Suprapubic skin (tissue), 3 donors: Measurements from ENCODE around the gene C4orf33.

ENCODE experiments used
- EP300 ChIP-seq: sonication (generic); formaldehyde crosslinking; IDR thresholded peaks from one replicate; pipeline ENCODE4 v1.6.1; 2017; ENCODE audit warnings: antibody characterized with exemption
- TF ChIP-seq, protein P1 (sequence below), 2 donors: fragments of 200-600 bp in 1 of 2; fragments of 450-650 bp in 1 of 2; sonication (generic) in 1 of 2; IDR thresholded peaks; one replicate each; pipeline ENCODE4 v1.5.1; 2016 to 2019; ENCODE audit warnings: antibody characterized with exemption in 2 of 2, mild to moderate bottlenecking in 1 of 2, moderate library complexity in 1 of 2

DNA sequence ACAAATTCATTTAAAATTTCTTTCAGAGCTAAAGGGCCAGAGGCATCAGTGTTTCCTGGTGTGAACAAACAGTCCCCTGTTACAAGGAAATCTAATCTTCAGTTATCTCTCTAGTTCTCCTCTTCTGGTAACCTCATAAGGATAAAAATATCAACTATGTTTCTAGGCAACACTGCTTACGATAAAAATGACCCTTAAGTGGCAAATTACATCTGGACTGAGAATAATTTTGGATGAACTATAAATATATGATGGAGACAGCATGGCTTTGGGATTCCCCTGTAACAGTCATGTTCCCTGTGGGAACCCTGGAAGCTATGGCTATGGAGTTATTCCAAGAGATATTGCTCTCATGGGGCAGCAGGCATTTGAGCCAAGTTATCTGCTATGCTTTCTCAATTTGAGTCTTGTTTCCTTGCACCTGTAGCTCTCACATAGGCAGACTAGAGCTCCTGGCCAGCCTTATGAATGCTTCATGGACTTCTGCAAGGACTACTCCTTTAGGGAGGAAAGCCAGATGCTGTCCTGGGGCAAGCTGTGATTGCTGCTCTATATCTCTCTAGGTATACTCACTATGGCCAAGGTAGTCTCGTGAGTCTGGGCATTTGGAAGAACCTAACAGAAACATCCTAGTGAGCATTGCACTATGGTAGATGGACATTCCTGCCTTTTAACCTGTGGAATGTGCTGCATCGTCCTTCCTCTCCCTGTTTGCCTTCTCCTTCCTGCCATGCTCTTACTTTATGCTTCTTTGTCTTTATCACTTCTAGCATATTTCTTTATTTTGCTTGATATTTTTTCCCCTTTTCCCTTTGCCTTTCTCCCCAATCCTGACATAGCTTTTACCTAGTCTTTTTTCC, 14.2 kb downstream of the C4orf33 start:
- TF ChIP-seq, protein P1, sequence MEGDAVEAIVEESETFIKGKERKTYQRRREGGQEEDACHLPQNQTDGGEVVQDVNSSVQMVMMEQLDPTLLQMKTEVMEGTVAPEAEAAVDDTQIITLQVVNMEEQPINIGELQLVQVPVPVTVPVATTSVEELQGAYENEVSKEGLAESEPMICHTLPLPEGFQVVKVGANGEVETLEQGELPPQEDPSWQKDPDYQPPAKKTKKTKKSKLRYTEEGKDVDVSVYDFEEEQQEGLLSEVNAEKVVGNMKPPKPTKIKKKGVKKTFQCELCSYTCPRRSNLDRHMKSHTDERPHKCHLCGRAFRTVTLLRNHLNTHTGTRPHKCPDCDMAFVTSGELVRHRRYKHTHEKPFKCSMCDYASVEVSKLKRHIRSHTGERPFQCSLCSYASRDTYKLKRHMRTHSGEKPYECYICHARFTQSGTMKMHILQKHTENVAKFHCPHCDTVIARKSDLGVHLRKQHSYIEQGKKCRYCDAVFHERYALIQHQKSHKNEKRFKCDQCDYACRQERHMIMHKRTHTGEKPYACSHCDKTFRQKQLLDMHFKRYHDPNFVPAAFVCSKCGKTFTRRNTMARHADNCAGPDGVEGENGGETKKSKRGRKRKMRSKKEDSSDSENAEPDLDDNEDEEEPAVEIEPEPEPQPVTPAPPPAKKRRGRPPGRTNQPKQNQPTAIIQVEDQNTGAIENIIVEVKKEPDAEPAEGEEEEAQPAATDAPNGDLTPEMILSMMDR (IDR thresholded peaks at IDR 0.05), result no peak
- no peak for TF ChIP-seq EP300
